Measurements from ENCODE around the gene ANKRD34B.

DNA sequence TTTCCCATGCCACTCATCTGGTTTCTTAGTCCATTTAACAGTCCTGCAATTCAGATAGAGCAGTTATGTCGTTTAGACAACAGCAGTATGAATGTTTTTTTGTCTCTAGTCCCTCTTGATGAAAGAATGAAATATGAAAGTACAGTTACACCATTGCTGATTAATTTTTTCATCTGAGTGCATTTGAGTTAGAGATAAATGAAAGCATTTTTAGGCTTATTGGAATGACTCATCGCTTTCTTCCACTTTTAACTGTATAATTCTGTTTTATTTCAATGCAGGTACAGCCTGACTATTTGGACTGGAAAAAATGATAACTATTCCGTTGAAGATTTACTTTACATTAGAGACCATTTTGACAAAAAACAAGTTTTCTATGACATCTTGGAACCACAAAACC lies 28.7 kb downstream of the ANKRD34B start:
- TF ChIP-seq POLR2A (IDR thresholded peaks at IDR 0.05; ENCODE audit: borderline replicate concordance, extremely low read depth, insufficient read depth, insufficient read length) (no peak), TCF7L2 (IDR thresholded peaks at IDR 0.05; ENCODE audit: borderline replicate concordance, extremely low read depth, insufficient read depth, insufficient read length) (no peak), EZH2 (IDR thresholded peaks at IDR 0.05) (no peak), EZH2phosphoT487 (IDR thresholded peaks at IDR 0.05; ENCODE audit: borderline replicate concordance) (no peak), CEBPB (IDR thresholded peaks at IDR 0.05; ENCODE audit: low read depth) (no peak), CBX3 (IDR thresholded peaks at IDR 0.05; ENCODE audit: low read depth) (no peak), EGR1 (IDR thresholded peaks at IDR 0.05; ENCODE audit: low read depth) (no peak), POLR2AphosphoS5 (IDR thresholded peaks at IDR 0.05; ENCODE audit: low read depth, low read length) (no peak)
- TF ChIP-seq, protein P1, sequence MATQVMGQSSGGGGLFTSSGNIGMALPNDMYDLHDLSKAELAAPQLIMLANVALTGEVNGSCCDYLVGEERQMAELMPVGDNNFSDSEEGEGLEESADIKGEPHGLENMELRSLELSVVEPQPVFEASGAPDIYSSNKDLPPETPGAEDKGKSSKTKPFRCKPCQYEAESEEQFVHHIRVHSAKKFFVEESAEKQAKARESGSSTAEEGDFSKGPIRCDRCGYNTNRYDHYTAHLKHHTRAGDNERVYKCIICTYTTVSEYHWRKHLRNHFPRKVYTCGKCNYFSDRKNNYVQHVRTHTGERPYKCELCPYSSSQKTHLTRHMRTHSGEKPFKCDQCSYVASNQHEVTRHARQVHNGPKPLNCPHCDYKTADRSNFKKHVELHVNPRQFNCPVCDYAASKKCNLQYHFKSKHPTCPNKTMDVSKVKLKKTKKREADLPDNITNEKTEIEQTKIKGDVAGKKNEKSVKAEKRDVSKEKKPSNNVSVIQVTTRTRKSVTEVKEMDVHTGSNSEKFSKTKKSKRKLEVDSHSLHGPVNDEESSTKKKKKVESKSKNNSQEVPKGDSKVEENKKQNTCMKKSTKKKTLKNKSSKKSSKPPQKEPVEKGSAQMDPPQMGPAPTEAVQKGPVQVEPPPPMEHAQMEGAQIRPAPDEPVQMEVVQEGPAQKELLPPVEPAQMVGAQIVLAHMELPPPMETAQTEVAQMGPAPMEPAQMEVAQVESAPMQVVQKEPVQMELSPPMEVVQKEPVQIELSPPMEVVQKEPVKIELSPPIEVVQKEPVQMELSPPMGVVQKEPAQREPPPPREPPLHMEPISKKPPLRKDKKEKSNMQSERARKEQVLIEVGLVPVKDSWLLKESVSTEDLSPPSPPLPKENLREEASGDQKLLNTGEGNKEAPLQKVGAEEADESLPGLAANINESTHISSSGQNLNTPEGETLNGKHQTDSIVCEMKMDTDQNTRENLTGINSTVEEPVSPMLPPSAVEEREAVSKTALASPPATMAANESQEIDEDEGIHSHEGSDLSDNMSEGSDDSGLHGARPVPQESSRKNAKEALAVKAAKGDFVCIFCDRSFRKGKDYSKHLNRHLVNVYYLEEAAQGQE (IDR thresholded peaks at IDR 0.05; ENCODE audit: low read depth), result no peak
- TF ChIP-seq, protein P2, sequence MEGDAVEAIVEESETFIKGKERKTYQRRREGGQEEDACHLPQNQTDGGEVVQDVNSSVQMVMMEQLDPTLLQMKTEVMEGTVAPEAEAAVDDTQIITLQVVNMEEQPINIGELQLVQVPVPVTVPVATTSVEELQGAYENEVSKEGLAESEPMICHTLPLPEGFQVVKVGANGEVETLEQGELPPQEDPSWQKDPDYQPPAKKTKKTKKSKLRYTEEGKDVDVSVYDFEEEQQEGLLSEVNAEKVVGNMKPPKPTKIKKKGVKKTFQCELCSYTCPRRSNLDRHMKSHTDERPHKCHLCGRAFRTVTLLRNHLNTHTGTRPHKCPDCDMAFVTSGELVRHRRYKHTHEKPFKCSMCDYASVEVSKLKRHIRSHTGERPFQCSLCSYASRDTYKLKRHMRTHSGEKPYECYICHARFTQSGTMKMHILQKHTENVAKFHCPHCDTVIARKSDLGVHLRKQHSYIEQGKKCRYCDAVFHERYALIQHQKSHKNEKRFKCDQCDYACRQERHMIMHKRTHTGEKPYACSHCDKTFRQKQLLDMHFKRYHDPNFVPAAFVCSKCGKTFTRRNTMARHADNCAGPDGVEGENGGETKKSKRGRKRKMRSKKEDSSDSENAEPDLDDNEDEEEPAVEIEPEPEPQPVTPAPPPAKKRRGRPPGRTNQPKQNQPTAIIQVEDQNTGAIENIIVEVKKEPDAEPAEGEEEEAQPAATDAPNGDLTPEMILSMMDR (IDR thresholded peaks at IDR 0.05 in 2 of 3, conservative IDR thresholded peaks at IDR 0.05 in 1 of 3; ENCODE audit: borderline replicate concordance in 1 of 3, insufficient read depth in 1 of 3, low read depth in 2 of 3, low read length in 2 of 3), result no peak
- TF ChIP-seq, protein P3, sequence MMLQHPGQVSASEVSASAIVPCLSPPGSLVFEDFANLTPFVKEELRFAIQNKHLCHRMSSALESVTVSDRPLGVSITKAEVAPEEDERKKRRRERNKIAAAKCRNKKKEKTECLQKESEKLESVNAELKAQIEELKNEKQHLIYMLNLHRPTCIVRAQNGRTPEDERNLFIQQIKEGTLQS (IDR thresholded peaks at IDR 0.05), result no peak

All from HCT116 (cell line).